ENCODE results near the gene SLC25A39. TPM values are rescaled to one million over a fixed set of nuclear protein-coding genes. Genes with fewer than 3 reads are reported as not detected.
A peak's percentile ranks its signal among the peaks of the same experiment; 100 is the strongest.
"Not testable (repeated sequence)": the region's sequence is repeated elsewhere in the genome, so short reads cannot be mapped to it uniquely, and the experiment has no call there.

The SLC25A39 gene
- total RNA-seq, 2 experiments from 2014 or later, result 193 to 200 TPM

DNA sequence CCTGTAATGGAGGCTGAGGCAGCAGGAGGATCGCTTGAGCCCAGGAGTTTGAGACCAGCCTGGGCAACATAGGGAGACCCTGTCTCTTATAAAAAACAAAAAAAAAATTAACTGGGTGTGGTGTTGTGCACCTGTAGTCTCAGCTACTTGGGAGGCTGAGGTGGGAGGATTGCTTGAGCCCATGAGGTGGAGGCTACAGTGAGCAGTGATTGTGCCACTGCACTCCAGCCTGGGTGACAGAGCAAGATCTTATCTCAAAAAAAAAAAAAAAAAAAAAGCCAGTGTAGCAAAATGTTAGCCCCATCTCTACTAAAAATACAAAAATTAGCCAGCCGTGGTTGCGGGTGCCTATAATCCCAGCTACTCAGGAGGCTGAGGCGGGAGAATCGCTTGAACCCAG lies 5.6 kb upstream of the SLC25A39 start:
- DNase-seq, result not testable (repeated sequence)

DNA sequence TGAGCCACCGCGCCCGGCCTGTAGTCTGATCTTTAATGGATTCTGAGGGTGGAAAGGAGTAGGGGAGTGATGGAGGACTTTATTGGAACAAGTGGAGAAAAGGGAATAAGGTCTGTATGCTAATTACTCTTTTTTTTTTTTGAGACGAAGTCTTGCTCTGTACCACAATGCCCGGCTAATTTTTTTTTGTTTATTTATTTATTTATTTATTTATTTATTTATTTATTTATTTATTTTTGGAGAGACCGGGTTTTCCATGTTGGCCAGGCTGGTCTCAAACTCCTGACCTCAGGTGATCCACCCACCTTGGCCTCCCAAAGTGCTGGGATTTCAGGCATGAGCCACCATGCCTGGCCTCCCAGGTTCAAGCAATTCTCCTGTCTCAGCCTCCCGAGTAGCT lies 4.9 kb upstream of the SLC25A39 start:
- not testable (repeated sequence) for H3K27ac Mint-ChIP-seq, H3K36me3 Mint-ChIP-seq, H3K4me3 Mint-ChIP-seq, H3K9me3 Mint-ChIP-seq, DNase-seq, H3K27me3 Mint-ChIP-seq
- peaks cover 18% of the 10 kb centered on the region for H3K4me1 Mint-ChIP-seq

More for the DNA sequence above, 5.6 kb upstream of the SLC25A39 start:
- H3K4me1 Mint-ChIP-seq, result peaks cover 18% of the 10 kb centered on the region
- H3K27ac Mint-ChIP-seq, H3K36me3 Mint-ChIP-seq, H3K9me3 Mint-ChIP-seq, H3K4me3 Mint-ChIP-seq, H3K27me3 Mint-ChIP-seq: not testable (repeated sequence)

DNA sequence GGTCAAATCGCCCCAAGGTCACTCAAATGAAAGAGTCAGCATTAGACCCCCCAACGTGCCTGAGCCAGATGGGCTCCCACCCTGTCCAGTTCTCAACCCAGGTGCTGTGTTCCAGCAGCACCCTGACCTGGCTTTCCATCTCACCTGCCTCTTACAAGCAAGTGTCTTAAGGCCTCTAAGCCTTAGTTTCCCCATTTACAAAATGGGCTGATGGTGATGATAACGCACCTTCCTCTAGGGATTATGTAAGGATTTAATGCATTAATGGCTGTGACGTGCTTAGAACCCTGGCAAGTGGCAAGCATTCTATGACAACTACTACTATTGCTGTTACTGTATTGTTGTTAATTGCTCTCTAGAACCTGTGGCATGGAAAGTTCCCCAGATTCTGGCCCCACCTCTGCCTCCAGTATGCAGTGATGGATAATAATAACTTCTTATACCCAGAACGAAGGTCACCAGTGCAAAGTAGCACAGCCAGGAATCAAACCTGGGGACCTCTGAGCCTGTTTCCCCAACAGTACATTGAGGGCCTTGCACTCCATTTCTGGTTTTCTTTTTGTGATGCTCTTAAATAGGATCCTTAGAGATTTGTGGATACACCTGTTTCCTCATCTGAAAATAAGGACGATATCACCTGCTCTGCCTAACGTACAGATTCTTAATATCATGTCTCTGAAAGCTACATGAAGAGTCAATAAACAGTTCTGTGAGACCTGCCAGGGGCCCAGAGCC lies 3.3 kb upstream of the SLC25A39 start:
- H3K27me3 Mint-ChIP-seq, result no peaks in the 10 kb centered on the region
- H3K9me3 Mint-ChIP-seq, result no peaks in the 10 kb centered on the region
- peak overlapping the region; percentile 12 for H3K27ac Mint-ChIP-seq
- H3K36me3 Mint-ChIP-seq, result peaks cover 13% of the 10 kb centered on the region
- no peak for DNase-seq
- peak overlapping the region; percentile 18 for H3K4me3 Mint-ChIP-seq
- H3K4me1 Mint-ChIP-seq, result peaks cover 25% of the 10 kb centered on the region

DNA sequence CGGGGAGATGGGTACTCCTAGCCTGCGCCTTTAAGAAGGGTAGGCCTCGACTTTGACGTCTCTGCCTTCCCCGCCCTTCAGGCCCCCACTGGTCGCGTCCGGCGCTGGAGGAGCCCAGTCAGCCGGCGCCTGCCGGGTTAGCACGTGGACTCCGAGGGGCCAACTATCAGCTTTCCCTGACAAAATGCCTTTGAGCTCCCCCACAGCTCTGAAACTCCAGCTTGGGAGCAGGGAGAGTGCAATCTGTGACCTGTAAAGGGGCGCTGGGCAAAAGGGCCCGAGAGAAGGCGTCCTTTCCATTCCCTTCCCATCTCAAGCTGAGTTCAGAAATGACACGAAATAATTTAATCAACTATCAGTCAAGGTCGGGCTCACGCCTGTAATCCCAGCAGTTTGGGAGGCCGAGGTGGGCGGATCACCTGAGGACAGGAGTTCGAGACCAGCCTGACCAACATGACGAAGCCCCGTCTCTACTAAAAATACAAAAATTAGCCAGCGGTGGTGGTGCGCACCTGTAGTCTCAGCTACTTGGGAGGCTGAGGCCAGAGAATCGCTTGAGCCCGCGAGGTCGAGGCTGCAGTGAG lies 2.3 kb upstream of the SLC25A39 start:
- H3K27ac Mint-ChIP-seq, result peak overlapping the region; percentile 91
- peaks cover 28% of the 10 kb centered on the region for H3K4me1 Mint-ChIP-seq
- H3K36me3 Mint-ChIP-seq, result peaks cover 13% of the 10 kb centered on the region
- H3K27me3 Mint-ChIP-seq, result no peaks in the 10 kb centered on the region
- no peaks in the 10 kb centered on the region for H3K9me3 Mint-ChIP-seq
- peak; percentile 93 for DNase-seq
- peak overlapping the region; percentile 79 for H3K4me3 Mint-ChIP-seq

DNA sequence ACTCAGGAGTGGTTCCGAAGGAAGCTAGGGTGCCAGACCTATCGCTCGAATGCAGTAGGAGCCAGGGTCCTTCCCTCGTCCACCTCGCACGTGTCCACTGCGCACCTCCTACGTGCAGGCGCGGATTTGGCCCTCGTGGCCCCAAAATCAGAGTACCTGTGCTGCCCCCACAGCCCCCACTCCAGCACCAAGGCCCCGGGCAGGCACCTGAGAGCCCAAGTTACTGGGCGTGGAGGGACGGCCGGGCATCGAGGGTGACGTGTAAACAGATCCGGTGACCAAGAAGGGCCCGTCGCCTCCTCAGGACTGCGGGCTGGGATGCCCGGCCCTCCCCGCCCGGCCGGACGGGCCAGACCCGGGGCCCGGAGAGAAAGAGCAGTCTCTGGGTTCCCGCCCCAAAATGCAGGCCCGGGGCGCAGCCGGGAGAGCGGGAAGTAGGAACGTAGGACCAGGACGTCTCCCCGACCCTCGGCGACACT lies 492 bp downstream of the SLC25A39 start:
- peak overlapping the region; percentile 88 for H3K4me3 Mint-ChIP-seq
- H3K4me1 Mint-ChIP-seq, result peaks cover 23% of the 10 kb centered on the region
- no peaks in the 10 kb centered on the region for H3K9me3 Mint-ChIP-seq
- peaks cover 18% of the 10 kb centered on the region for H3K36me3 Mint-ChIP-seq
- H3K27me3 Mint-ChIP-seq, result no peaks in the 10 kb centered on the region
- DNase-seq, result no peak
- peak overlapping the region; percentile 82 for H3K27ac Mint-ChIP-seq

DNA sequence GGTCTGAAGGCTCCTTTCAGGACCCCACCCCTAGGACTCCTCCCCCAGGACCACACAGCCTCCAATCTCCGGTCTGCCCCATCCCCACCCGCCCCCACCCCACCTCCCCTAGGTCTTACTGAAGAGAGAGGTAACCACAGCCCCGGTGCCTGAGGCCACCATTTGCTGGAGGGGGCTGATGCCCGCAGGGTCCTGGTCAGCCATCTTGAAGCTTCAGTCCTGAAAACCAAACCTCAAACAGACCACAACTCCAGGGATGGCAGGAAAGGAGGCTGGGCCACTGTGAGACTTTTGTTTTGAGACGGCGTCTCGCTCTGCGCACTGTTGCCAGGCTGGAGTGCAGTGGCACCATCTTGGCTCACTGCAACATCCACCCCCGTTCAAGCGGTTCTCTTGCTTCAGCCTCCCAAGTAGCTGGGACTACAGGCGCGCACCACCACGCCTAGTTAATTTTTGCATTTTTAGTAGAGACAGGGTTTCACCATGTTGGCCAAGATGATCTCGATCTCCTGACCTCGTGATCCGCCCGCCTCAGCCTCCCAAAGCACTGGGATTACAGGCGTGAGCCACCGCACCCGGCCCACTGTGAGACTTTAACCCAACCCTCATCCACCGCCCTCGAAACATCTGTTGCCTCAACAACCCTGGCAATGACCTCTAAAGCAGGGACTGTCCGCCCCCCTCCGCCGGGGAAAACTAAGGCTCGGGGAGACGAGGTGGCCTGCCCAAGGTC lies 1.1 kb downstream of the SLC25A39 start:
- peak overlapping the region; percentile 88 for H3K4me3 Mint-ChIP-seq
- H3K27ac Mint-ChIP-seq, result peak overlapping the region; percentile 82

DNA sequence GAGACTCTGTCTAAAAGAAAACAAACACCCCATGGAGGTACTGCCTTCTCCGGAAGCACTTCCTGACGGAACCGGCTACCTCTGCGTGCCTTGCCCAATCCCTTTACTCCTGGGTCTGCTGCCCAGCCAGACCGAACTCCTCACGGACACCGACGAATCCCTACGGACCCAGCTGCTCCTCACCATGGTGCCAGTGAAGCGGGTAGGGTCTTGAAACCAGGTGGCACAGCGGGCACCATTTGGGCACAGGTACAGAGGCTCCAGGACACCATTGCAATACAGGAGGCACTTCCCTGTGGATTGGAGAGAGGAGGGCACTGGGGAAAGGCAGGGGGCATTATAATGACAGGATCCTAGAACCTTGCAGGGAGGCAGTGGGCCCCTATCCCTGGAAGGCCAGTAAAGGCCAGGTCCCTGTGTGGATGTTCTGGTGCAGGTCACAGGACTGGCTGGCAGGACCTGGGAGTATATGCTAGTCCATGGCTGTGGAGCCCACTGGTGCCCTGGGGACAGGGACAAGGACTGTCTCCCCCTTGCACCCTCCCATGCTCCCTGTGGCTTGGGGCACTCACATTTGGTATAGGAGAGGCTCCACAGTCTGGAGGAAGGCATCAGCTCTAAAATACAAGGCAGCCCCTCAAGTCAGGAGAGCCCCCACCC lies 2.3 kb downstream of the SLC25A39 start:
- no peak overlapping the region for H3K27ac Mint-ChIP-seq
- H3K27me3 Mint-ChIP-seq, result peaks cover 7% of the 10 kb centered on the region
- no peak for DNase-seq
- peak overlapping the region; percentile 52 for H3K4me3 Mint-ChIP-seq
- peaks cover 18% of the 10 kb centered on the region for H3K4me1 Mint-ChIP-seq
- H3K9me3 Mint-ChIP-seq, result no peaks in the 10 kb centered on the region
- peaks cover 20% of the 10 kb centered on the region for H3K36me3 Mint-ChIP-seq

More for the DNA sequence above, 1.1 kb downstream of the SLC25A39 start:
- H3K36me3 Mint-ChIP-seq, result peaks cover 18% of the 10 kb centered on the region
- DNase-seq, result no peak
- no peaks in the 10 kb centered on the region for H3K9me3 Mint-ChIP-seq
- peaks cover 23% of the 10 kb centered on the region for H3K4me1 Mint-ChIP-seq
- no peaks in the 10 kb centered on the region for H3K27me3 Mint-ChIP-seq

DNA sequence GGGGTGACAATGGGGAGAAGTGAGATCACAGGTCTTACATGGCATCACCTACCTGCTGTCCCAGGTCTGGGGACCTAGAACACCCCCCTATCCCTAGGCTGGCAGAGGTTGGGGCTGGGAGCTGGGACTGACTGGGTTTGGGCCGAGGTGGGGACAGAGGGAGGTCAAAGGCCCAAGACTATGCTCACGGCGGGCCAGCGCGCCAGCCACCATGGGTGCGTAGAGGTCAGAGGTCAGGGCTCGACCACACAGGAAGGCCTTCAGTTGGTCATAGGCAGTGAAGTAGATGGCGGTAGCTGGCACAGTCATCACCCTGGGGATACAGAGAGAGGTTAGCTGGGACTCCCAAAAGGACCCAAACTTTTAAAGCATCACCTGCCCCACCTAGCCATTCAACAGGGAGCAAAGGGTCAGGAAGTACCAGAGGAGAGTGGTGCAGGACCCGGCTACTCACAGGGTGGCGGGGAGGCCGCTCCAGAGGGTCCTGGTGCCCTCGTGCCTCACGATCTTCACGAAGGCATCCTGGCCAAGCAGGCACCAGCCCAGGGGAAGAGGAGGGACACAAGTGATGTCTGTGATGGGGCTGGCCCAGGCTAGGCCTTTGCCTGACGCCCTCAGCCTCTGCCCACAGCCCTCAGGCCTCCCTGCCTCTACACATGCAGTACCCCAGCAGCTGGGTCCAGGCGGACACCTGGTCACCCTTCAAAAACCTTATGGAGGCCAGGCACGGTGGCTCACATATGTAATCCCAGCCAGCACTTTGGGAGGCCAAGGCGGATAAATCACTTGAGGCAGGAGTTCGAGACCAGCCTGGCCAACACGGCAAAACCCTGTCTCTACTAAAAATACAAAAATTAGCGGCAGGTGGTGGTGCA lies 3.1 kb downstream of the SLC25A39 start:
- Mint-ChIP-seq H3K27me3 (peaks cover 16% of the 10 kb centered on the region), H3K36me3 (peaks cover 23% of the 10 kb centered on the region), H3K4me3 (no peak overlapping the region), H3K27ac (no peak overlapping the region), H3K4me1 (peaks cover 15% of the 10 kb centered on the region), H3K9me3 (no peaks in the 10 kb centered on the region)
- DNase-seq, result no peak

DNA sequence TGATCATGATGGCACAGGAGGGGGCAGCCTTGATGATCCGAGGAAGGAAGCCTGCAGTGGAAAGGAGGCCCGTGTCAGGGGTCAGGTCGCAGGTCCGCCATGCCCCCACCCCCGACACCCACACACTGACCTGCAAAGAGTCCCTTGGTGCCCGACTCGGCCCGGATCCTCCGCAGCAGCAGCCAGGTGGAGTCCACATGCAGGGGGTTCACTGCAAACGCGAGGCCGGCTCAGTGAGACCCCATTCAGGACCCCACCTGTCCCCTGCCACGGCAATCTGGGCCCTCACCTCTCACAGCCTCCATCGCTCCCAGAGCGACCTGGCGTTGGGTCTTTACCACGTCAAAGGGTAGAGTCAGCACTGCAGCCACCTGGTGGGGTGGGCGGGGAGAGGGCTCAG lies 4.6 kb downstream of the SLC25A39 start:
- Mint-ChIP-seq H3K27ac (no peak overlapping the region), H3K4me1 (peaks cover 22% of the 10 kb centered on the region), H3K27me3 (peaks cover 28% of the 10 kb centered on the region), H3K4me3 (no peak overlapping the region), H3K9me3 (no peaks in the 10 kb centered on the region), H3K36me3 (peaks cover 21% of the 10 kb centered on the region)
- DNase-seq, result no peak

DNA sequence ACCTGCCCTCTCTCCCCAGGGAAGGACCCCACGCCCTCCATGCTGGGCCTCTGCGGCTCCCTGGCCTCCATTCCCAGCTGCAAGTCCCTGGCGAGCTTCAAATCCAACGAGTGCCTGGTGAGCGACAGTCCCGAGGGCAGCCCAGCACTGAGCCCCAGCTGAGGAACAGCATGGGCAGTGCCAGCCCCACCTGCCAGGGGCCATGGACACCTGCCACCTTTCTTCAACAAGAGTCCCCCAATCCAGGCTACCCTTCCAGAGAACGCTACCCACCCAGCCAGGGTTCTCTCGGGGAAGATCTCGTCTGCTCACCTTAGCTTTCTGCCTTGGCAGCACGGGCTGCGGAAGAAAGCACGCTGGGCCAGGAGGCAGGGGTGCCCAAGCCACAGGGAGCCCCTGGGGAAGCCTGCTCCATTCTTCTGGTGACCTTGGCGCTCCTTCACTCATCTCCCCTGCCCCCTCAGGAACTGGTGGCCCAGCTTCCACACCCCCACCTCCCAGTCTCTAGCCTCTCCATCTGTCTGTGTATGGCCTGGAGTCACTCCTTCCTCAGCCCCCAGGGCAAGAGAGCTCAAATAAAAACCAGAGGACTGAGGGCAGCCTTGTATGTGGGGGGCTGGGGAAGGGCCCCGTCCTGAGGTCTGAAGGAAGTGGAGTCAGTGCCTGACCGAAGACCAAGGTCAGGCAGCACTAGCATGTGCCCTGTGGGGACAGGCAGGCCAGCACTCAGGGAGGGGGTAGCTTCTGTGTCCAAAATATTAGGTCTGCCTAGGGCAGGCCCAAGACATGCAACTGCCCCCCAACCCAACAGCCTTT lies 6.3 kb downstream of the SLC25A39 start:
- peaks cover 19% of the 10 kb centered on the region for H3K4me1 Mint-ChIP-seq
- peaks cover 12% of the 10 kb centered on the region for H3K36me3 Mint-ChIP-seq
- no peak for DNase-seq
- no peak overlapping the region for H3K4me3 Mint-ChIP-seq
- no peak overlapping the region for H3K27ac Mint-ChIP-seq
- H3K9me3 Mint-ChIP-seq, result no peaks in the 10 kb centered on the region
- H3K27me3 Mint-ChIP-seq, result peaks cover 43% of the 10 kb centered on the region

DNA sequence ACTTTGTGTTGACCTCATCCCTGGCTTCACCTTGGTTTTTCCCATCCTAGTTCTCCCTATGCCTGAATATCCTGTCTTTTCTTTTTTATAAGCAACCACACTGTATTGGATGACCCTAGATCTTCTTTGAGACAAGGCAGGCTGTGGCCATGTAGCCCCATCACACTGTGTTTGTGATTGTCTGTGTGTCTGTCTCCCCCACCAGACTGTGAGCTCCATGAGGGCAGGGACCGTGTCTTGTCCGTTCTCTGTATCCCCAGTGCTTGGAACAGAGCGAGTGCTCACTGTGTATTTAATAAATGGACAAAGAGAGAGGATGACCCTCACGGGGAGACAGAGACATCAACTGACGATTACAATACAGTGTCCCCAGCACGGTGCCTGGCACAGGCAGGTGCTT lies 7.1 kb downstream of the SLC25A39 start:
- Mint-ChIP-seq H3K4me1 (peaks cover 16% of the 10 kb centered on the region), H3K9me3 (no peaks in the 10 kb centered on the region), H3K27ac (no peak overlapping the region), H3K36me3 (peaks cover 10% of the 10 kb centered on the region), H3K27me3 (peaks cover 49% of the 10 kb centered on the region), H3K4me3 (no peak overlapping the region)
- DNase-seq, result no peak

DNA sequence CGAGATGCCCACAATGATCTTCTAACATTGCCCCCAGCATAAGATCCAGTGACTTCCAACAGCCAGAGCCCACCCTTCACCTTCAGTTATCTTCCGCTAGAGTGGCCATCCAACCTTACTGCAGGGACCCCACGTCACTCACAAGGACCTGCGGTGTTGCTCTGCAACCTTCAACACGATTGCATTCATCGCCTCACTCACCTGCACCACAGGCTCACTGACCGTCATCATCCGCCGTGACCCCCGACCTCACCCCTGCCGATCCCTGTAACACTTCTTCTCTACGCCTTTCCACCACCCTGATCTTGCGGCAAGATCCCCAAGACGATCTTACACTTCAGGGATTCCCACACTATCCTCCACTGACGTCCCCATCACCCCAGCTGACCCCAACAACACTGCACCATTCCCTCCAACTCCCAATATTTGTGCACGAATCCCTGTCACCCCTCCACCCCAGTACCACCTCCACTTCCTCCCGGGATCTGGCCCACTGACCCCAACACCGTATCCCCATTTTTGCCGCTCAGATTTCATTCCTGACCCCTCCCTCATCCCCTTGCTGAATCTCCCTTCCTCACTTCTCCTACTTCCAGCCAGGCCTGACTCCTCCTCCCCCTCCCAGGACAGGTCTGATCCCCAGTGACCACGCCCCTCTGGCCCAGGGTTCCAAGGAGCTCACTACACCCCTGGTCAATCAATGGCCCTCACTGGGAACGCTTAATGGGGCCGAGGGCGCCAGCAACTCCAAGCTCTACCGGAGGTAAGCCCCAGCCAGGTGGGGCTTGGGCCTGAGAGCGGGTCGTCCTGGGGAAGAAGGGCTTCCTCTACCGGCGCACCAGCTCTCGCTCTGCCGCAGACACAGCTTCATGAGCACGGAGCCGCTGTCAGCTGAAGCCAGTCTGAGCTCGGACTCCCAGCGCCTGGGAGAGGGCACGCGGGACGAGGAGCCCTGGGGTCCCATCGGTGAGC lies 8.6 kb downstream of the SLC25A39 start:
- Mint-ChIP-seq H3K27me3 (peaks cover 54% of the 10 kb centered on the region), H3K4me3 (peak overlapping the region; percentile 63), H3K4me1 (peaks cover 12% of the 10 kb centered on the region), H3K36me3 (peaks cover 10% of the 10 kb centered on the region), H3K9me3 (no peaks in the 10 kb centered on the region), H3K27ac (peak overlapping the region; percentile 4)
- DNase-seq, result no peak
